GM12873 (cell line): ENCODE results near the gene EFHD2.

Experiments
- CTCF ChIP-seq: IDR thresholded peaks from 2 replicates; pipeline ENCODE4 v1.5.1; 2012; ENCODE audit warnings: low read depth, mild to moderate bottlenecking, moderate library complexity, low read length, control low read depth; ENCODE audit not compliant: insufficient read depth; ENCODE audit errors: missing control alignments

Gene EFHD2

DNA sequence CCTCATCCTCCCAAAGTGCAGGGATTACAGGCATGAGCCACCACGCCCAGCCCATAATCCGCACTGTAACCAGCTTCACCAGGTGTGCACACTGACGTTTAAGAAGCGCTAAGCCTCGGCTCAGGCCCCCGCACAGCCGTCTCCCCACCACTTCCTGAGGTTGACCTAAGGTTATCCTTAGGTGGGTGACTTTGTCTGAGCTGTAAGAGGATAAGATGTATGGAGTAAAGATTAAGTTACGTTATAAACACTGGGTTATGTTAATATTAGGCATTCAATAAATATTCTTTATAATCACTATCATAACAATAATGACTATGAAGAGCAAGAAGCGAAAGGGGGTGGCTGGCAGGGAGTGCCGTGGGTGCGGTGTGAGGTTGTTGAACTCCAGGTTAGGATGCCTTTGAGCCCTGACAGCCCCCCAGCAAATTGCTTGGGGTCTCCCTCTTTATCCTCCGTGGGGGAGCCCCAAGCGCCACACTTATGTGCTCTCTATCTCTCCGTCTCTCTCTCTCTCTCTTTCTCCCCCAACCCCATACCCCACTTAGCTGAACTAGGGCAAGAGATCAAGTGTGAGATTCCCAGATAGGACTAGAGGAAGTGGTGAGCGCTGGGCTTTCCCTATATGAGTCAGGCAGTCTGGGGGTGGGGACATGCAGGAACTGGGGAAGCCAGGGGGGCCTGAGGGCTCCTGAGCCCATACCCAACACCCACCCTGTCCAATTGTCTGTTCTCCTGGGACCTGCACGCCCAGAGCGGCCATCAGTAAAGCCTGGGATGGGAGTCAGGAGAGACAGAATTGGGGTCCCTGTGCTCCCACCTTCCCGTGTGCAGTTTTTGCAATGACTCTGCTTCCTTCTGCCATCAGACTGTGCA is 7.6 kb downstream of the EFHD2 start:
- TF ChIP-seq CTCF, result no peak

DNA sequence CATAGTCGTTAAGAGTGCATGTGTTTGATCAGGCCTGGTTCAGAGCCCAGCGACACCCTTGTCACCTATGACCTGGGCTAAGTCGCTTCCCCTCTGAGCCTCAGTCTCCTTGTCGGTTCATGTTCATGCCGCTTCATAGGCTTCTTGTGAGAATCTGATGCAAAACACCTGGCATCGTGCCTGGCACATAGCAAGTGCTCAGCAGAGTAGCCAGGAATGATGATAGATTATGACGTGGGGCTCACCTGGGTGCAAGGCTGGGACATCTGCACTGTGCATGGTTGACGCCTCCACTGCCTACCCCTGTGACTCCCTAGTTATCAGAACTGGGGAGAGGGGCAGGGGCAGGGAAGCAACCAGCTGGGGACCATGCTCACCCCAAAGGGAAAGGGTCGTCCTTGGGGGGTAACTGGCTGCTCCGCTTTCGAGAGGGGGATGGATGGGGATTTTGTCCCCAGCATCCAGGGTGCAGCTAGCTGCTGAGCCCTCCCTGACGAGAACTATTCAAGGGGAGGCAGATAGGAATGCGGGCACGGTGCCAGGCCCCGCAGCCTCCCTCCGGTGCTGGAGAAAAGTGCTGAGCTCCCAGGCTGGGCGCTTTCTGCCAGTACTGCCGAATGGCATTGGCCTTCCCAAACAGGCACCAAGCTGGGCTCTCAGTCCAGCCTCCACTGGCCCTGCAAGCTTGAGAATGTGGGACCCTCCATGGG is 9.3 kb downstream of the EFHD2 start:
- no peak for TF ChIP-seq CTCF

GRCh38 chr1:15420853-15421465 is 11.3 kb downstream of the EFHD2 start:
- TF ChIP-seq CTCF, result no peak

DNA sequence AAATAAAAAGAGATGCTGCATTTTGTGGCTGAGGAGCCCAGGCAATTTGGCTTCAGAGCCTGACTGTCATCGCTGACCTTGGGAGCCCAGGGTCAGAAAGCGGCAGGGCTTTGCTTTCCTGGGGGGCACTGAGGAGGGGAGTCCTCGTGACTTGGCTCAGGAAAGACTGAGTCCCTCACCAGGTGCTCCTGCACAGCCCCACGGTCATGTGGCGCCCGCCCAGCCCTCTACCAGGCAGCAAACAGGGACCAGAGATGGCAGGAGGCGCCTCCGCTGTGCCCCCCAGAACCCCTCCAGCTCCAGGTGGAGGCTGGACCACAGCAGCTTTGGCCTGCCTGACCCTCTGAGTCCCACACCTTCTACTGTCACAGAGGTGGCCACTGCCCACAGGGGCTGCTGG is 13.2 kb downstream of the EFHD2 start:
- TF ChIP-seq CTCF, result no peak

- TF ChIP-seq CTCF, result no peak
Observed at GRCh38 chr1:15423355-15424077, 13.8 kb downstream of the EFHD2 start.

GRCh38 chr1:15424146-15424667 is 14.5 kb downstream of the EFHD2 start:
- no peak for TF ChIP-seq CTCF
